Fibroblast of lung (primary cell): ENCODE data around the gene PAH. TPM values are rescaled to one million over a fixed set of nuclear protein-coding genes. Genes with fewer than 3 reads are reported as not detected.

Experiments
- DNase-seq, 2 donors: peaks; one replicate each; pipeline versions ENCODE4 v3.0.0 to v3.0.0-alpha.2; 2010; ENCODE audit warnings: low read depth in 2 of 2
- H2AFZ ChIP-seq: 2 replicates; pipeline ENCODE4 v1.5.1; 2012; ENCODE audit warnings: low read length, control low read depth, inconsistent platforms
- H3K27ac ChIP-seq: 2 replicates; pipeline ENCODE4 v1.5.1; 2011; ENCODE audit warnings: low read length, control low read depth; ENCODE audit not compliant: insufficient read depth
- H3K27me3 ChIP-seq: 2 replicates; pipeline ENCODE4 v1.5.1; 2011; ENCODE audit warnings: mild to moderate bottlenecking, low read length; ENCODE audit not compliant: control insufficient read depth, insufficient read depth
- H3K36me3 ChIP-seq: 2 replicates; pipeline ENCODE4 v1.5.1; 2011; ENCODE audit warnings: low read length; ENCODE audit not compliant: control insufficient read depth, insufficient read depth
- H3K4me1 ChIP-seq: 2 replicates; pipeline ENCODE4 v1.5.1; 2011; ENCODE audit warnings: low read length; ENCODE audit not compliant: control insufficient read depth, insufficient read depth; ENCODE audit errors: extremely low read depth
- H3K4me2 ChIP-seq: 2 replicates; pipeline ENCODE4 v1.5.1; 2011; ENCODE audit warnings: low read length, control low read depth; ENCODE audit not compliant: insufficient read depth; ENCODE audit errors: extremely low read depth
- H3K4me3 ChIP-seq, 4 experiments: fragments of 200-600 bp in 1 of 4; sonication (generic) in 1 of 4; replicated peaks in 1 of 4; 2 replicates each; pipeline ENCODE4 v1.5.1; 2011 to 2016; ENCODE audit warnings: low read length in 4 of 4, low read depth in 3 of 4, mild to moderate bottlenecking in 3 of 4, control low read depth in 2 of 4, inconsistent platforms in 1 of 4, mixed read lengths in 1 of 4; ENCODE audit not compliant: insufficient read depth in 1 of 4; ENCODE audit errors: control extremely low read depth in 1 of 4
- H3K79me2 ChIP-seq: 2 replicates; pipeline ENCODE4 v1.5.1; 2012; ENCODE audit warnings: mild to moderate bottlenecking, low read length, inconsistent platforms; ENCODE audit not compliant: control insufficient read depth, insufficient read depth
- H3K9ac ChIP-seq: 2 replicates; pipeline ENCODE4 v1.5.1; 2011; ENCODE audit warnings: mild to moderate bottlenecking, low read length, control low read depth; ENCODE audit not compliant: insufficient read depth
- H3K9me3 ChIP-seq: 2 replicates; pipeline ENCODE4 v1.5.1; 2012; ENCODE audit warnings: low read depth, low read length; ENCODE audit not compliant: control insufficient read depth, insufficient read depth
- H4K20me1 ChIP-seq: 2 replicates; pipeline ENCODE4 v1.5.1; 2011; ENCODE audit warnings: low read length; ENCODE audit not compliant: control insufficient read depth, insufficient read depth; ENCODE audit errors: extremely low read depth
- EZH2 ChIP-seq: IDR thresholded peaks from 2 replicates; pipeline ENCODE4 v1.5.1; 2012; ENCODE audit warnings: low read length, control low read depth, mild to moderate bottlenecking; ENCODE audit errors: missing control alignments
- polyA plus RNA-seq, 2 donors: library from polyadenylated mRNA; depleted of rRNA in 1 of 2; stranded (reverse) in 1 of 2; unstranded in 1 of 2; fragments of >200 nt; gene quantifications; 2 replicates each; pipeline ENCODE4 v1.2.1, GENCODE V29; 2011 to 2012; ENCODE audit warnings: missing spikeins in 1 of 2
- total RNA-seq: library from RNA; depleted of rRNA; stranded (reverse); fragments of >200 nt; gene quantifications from 2 replicates; pipeline ENCODE4 v1.2.1, GENCODE V29; 2014
- TF ChIP-seq, protein P1 (sequence below), 2 donors: IDR thresholded peaks in 1 of 2; conservative IDR thresholded peaks in 1 of 2; 1 replicate in 1 of 2; 2 replicates in 1 of 2; pipeline ENCODE4 v1.5.1; 2011 to 2012; ENCODE audit warnings: low read length in 2 of 2, control low read depth in 1 of 2, inconsistent platforms in 1 of 2, low read depth in 1 of 2, mild to moderate bottlenecking in 1 of 2

Gene PAH
- total and polyA plus RNA-seq, 2 donors (not counting 1 experiment from before 2014, with no cell fraction given) = not detected

DNA sequence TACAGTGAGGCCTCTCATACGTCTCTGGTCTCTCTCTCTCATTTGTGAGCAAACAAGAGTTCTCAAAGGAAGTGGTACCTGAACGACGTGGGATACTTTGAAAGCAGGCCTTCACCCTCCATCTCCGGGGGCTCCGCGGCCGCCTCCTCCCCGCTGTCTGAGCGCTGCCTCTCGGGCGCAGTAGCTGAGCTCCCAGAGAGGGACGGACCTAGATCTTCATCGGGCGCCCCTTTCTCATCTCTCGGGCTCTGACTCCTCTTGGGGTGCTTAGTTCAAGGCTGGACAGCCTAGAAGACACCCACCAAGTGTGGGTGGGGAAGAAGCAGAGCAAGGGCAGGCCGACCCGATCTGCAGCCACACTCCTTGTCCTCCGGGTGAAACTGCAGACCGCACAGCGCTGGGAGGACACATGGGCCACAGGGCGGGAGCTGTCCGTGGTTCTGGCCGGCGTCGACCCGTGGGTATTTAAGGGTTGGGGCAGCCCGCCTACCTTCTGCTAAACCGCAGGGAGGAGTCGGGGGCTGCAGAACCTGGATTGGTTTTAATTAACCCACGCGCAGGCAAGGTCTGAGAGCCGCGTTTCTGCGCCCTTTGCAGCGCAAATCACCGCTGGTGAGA lies 92.7 kb downstream of the PAH start:
- no peaks in the 10 kb centered on the region for H3K79me2 ChIP-seq
- TF ChIP-seq, protein P1, sequence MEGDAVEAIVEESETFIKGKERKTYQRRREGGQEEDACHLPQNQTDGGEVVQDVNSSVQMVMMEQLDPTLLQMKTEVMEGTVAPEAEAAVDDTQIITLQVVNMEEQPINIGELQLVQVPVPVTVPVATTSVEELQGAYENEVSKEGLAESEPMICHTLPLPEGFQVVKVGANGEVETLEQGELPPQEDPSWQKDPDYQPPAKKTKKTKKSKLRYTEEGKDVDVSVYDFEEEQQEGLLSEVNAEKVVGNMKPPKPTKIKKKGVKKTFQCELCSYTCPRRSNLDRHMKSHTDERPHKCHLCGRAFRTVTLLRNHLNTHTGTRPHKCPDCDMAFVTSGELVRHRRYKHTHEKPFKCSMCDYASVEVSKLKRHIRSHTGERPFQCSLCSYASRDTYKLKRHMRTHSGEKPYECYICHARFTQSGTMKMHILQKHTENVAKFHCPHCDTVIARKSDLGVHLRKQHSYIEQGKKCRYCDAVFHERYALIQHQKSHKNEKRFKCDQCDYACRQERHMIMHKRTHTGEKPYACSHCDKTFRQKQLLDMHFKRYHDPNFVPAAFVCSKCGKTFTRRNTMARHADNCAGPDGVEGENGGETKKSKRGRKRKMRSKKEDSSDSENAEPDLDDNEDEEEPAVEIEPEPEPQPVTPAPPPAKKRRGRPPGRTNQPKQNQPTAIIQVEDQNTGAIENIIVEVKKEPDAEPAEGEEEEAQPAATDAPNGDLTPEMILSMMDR (conservative IDR thresholded peaks at IDR 0.05 in 1 of 2, IDR thresholded peaks at IDR 0.05 in 1 of 2; ENCODE audit: low read depth in 1 of 2, low read length in 2 of 2) = no peak
- TF ChIP-seq EZH2 = no peak
- no peak overlapping the region for H2AFZ ChIP-seq
- no peak overlapping the region for H3K4me3 ChIP-seq
- no peaks in the 10 kb centered on the region for H3K36me3 ChIP-seq
- H3K27me3 ChIP-seq = no peaks in the 10 kb centered on the region
- H3K4me2 ChIP-seq = no peak overlapping the region
- peak in 1 of 2 donors; percentile 10 for DNase-seq
- no peak overlapping the region for H3K9ac ChIP-seq
- H4K20me1 ChIP-seq = no peaks in the 10 kb centered on the region
- H3K9me3 ChIP-seq = no peaks in the 10 kb centered on the region
- no peaks in the 10 kb centered on the region for H3K4me1 ChIP-seq
- no peak overlapping the region for H3K27ac ChIP-seq

- Histone ChIP-seq H4K20me1 (no peaks in the 10 kb centered on the region), H3K9ac (no peak overlapping the region), H3K79me2 (no peaks in the 10 kb centered on the region), H3K36me3 (no peaks in the 10 kb centered on the region), H3K4me3 (no peak overlapping the region), H3K9me3 (no peaks in the 10 kb centered on the region), H3K27ac (no peak overlapping the region), H3K4me1 (no peaks in the 10 kb centered on the region), H3K27me3 (no peaks in the 10 kb centered on the region), H2AFZ (no peak overlapping the region), H3K4me2 (no peak overlapping the region)
- TF ChIP-seq EZH2 = no peak
- TF ChIP-seq, protein P1 (conservative IDR thresholded peaks at IDR 0.05 in 1 of 2, IDR thresholded peaks at IDR 0.05 in 1 of 2; ENCODE audit: low read depth in 1 of 2, low read length in 2 of 2) = no peak
- DNase-seq = no peak
Measured at GRCh38 chr12:102821149-102821548, 95.9 kb downstream of the PAH start.

- TF ChIP-seq EZH2 = no peak
- TF ChIP-seq, protein P1 (conservative IDR thresholded peaks at IDR 0.05 in 1 of 2, IDR thresholded peaks at IDR 0.05 in 1 of 2; ENCODE audit: low read depth in 1 of 2, low read length in 2 of 2) = peak; percentile 64 to 72
- H3K27me3 ChIP-seq = no peaks in the 10 kb centered on the region
- H3K27ac ChIP-seq = no peak overlapping the region
- H3K9me3 ChIP-seq = no peaks in the 10 kb centered on the region
- H3K4me2 ChIP-seq = no peak overlapping the region
- no peak overlapping the region for H3K4me3 ChIP-seq
- no peak overlapping the region for H2AFZ ChIP-seq
- DNase-seq = peak; percentile 8 to 27
- no peaks in the 10 kb centered on the region for H3K4me1 ChIP-seq
- H3K36me3 ChIP-seq = no peaks in the 10 kb centered on the region
- no peaks in the 10 kb centered on the region for H4K20me1 ChIP-seq
- no peak overlapping the region for H3K9ac ChIP-seq
- no peaks in the 10 kb centered on the region for H3K79me2 ChIP-seq
Measured at GRCh38 chr12:102816816-102817434, 100.1 kb downstream of the PAH start.
